ENCODE measurements around the gene CTNNA1. TPM values are rescaled to one million over a fixed set of nuclear protein-coding genes. Genes with fewer than 3 reads are reported as not detected.

Gene CTNNA1
- total and polyA plus RNA-seq, 2 donors (not counting 3 experiments of a cell fraction or from before 2014, with no cell fraction given): 156 to 394 TPM

- ChIA-PET POLR2A (no interaction called here), CTCF (no interaction called here)
- TF ChIP-seq JUN (IDR thresholded peaks at IDR 0.05; ENCODE audit: borderline replicate concordance, insufficient read depth, insufficient read length, low read depth) (no peak), POLR2A (IDR thresholded peaks at IDR 0.05; ENCODE audit: low read depth, low read length) (no peak), MYC (IDR thresholded peaks at IDR 0.05; ENCODE audit: low read depth, low read length) (no peak), POLR2AphosphoS5 (IDR thresholded peaks at IDR 0.05; ENCODE audit: insufficient read depth, low read depth, low read length) (no peak), MAX (IDR thresholded peaks at IDR 0.05; ENCODE audit: insufficient read depth, insufficient read length) (no peak), FOS (IDR thresholded peaks at IDR 0.05; ENCODE audit: borderline replicate concordance, insufficient read depth, low read length) (no peak)
- H3K36me3 ChIP-seq (ENCODE audit: control insufficient read depth in 2 of 2, extremely low read depth in 1 of 2, insufficient read depth in 2 of 2, low read length in 2 of 2): peaks cover 7 to 14% of the 10 kb centered on the region in 2 experiments
- no TSS peak for BruUV-seq (replicated peaks)
- H3K4me3 ChIP-seq (replicated peaks in 1 of 3; ENCODE audit: insufficient read depth in 1 of 3, low read depth in 1 of 3, low read length in 3 of 3): no peak overlapping the region
- DNase-seq (ENCODE audit: low read depth, low spot score) (no peak), FAIRE-seq (no peak)
- no peak overlapping the region for H3K4me2 ChIP-seq (ENCODE audit: insufficient read depth, low read length)
- H3K9me1 ChIP-seq (replicated peaks; ENCODE audit: control insufficient read depth, extremely low read depth, insufficient read depth, low read length): no peaks in the 10 kb centered on the region
- no peaks in the 10 kb centered on the region for H3K27me3 ChIP-seq (ENCODE audit: control insufficient read depth in 2 of 2, insufficient read depth in 2 of 2, low read length in 2 of 2)
- H3K79me2 ChIP-seq (ENCODE audit: control insufficient read depth, insufficient read depth, low read length): peaks cover 66% of the 10 kb centered on the region
- H3K27ac ChIP-seq (ENCODE audit: insufficient read depth, low read depth, low read length): no peak overlapping the region
- intact Hi-C loops (cut with micrococcal nuclease): no loop called here
- dilution Hi-C loops (cut with MboI; ENCODE audit: extremely low pct_ligation_motif_present, low sequenced_read_pairs): no loop called here
- H4K20me1 ChIP-seq (replicated peaks; ENCODE audit: control insufficient read depth, extremely low read depth, insufficient read depth, low read length): peaks cover 9% of the 10 kb centered on the region
- H3K4me1 ChIP-seq (ENCODE audit: control insufficient read depth, extremely low read depth, insufficient read depth, low read length): no peaks in the 10 kb centered on the region
- no peaks in the 10 kb centered on the region for H3K9me3 ChIP-seq (replicated peaks; ENCODE audit: control insufficient read depth, insufficient read depth, low read length)
- no peak overlapping the region for H3K9ac ChIP-seq (replicated peaks; ENCODE audit: extremely low read depth, insufficient read depth, low read length)
- no peak overlapping the region for H2AFZ ChIP-seq (ENCODE audit: low read depth, low read length)
Observed at GRCh38 chr5:138883211-138883610, 130.0 kb downstream of the CTNNA1 start.

GRCh38 chr5:138884094-138884493 lies 130.9 kb downstream of the CTNNA1 start:
- Histone ChIP-seq H3K27ac (ENCODE audit: insufficient read depth, low read depth, low read length) (no peak overlapping the region), H3K27me3 (ENCODE audit: control insufficient read depth in 2 of 2, insufficient read depth in 2 of 2, low read length in 2 of 2) (no peaks in the 10 kb centered on the region), H3K9me1 (replicated peaks; ENCODE audit: control insufficient read depth, extremely low read depth, insufficient read depth, low read length) (no peaks in the 10 kb centered on the region), H3K4me1 (ENCODE audit: control insufficient read depth, extremely low read depth, insufficient read depth, low read length) (no peaks in the 10 kb centered on the region), H3K4me2 (ENCODE audit: insufficient read depth, low read length) (no peak overlapping the region), H3K9me3 (replicated peaks; ENCODE audit: control insufficient read depth, insufficient read depth, low read length) (no peaks in the 10 kb centered on the region), H3K9ac (replicated peaks; ENCODE audit: extremely low read depth, insufficient read depth, low read length) (no peak overlapping the region), H3K4me3 (replicated peaks in 1 of 3; ENCODE audit: insufficient read depth in 1 of 3, low read depth in 1 of 3, low read length in 3 of 3) (no peak overlapping the region), H3K36me3 (ENCODE audit: control insufficient read depth in 2 of 2, extremely low read depth in 1 of 2, insufficient read depth in 2 of 2, low read length in 2 of 2) (peaks cover 9 to 19% of the 10 kb centered on the region in 2 experiments), H4K20me1 (replicated peaks; ENCODE audit: control insufficient read depth, extremely low read depth, insufficient read depth, low read length) (peaks cover 4% of the 10 kb centered on the region), H3K79me2 (ENCODE audit: control insufficient read depth, insufficient read depth, low read length) (peaks cover 57% of the 10 kb centered on the region), H2AFZ (ENCODE audit: low read depth, low read length) (no peak overlapping the region)
- ChIA-PET CTCF (no interaction called here), POLR2A (no interaction called here)
- no peak for FAIRE-seq
- BruUV-seq (replicated peaks): no TSS peak
- DNase-seq (ENCODE audit: low read depth, low spot score): no peak
- intact Hi-C loops (cut with micrococcal nuclease) (no loop called here), dilution Hi-C loops (cut with MboI; ENCODE audit: extremely low pct_ligation_motif_present, low sequenced_read_pairs) (no loop called here)
- no peak for TF ChIP-seq FOS (IDR thresholded peaks at IDR 0.05; ENCODE audit: borderline replicate concordance, insufficient read depth, low read length)
- TF ChIP-seq POLR2AphosphoS5 (IDR thresholded peaks at IDR 0.05; ENCODE audit: insufficient read depth, low read depth, low read length): no peak
- TF ChIP-seq MAX (IDR thresholded peaks at IDR 0.05; ENCODE audit: insufficient read depth, insufficient read length): no peak
- TF ChIP-seq MYC (IDR thresholded peaks at IDR 0.05; ENCODE audit: low read depth, low read length): no peak
- no peak for TF ChIP-seq JUN (IDR thresholded peaks at IDR 0.05; ENCODE audit: borderline replicate concordance, insufficient read depth, insufficient read length, low read depth)
- TF ChIP-seq EZH2 (IDR thresholded peaks at IDR 0.05; ENCODE audit: borderline replicate concordance, low read depth, low read length, severe bottlenecking): no peak
- TF ChIP-seq GATA2 (IDR thresholded peaks at IDR 0.05; ENCODE audit: insufficient read depth, insufficient read length, low read depth, low read length): no peak

Data from endothelial cell of umbilical vein (primary cell).